GM12892 (cell line): ENCODE measurements around the gene RTN4.

ENCODE experiments used
- DNase-seq: peaks from one replicate; pipeline ENCODE4 v3.0.0; 2011; ENCODE audit not compliant: insufficient read length
- FAIRE-seq: peaks from 2 replicates; lab custom pipeline; 2011; peaks lifted over from hg19 to GRCh38; lab: Jason Lieb, UNC
- POLR2A ChIP-seq: IDR thresholded peaks from 2 replicates; pipeline ENCODE4 v1.6.1; 2011; ENCODE audit warnings: low read depth, low read length, control low read depth
- POLR2AphosphoS5 ChIP-seq: IDR thresholded peaks from 2 replicates; pipeline ENCODE4 v1.6.1; 2011; ENCODE audit warnings: low read depth, low read length, control low read depth
- TAF1 ChIP-seq: IDR thresholded peaks from 2 replicates; pipeline ENCODE4 v1.6.1; 2011; ENCODE audit warnings: low read depth, mild to moderate bottlenecking, control low read depth, low read length, borderline replicate concordance

The RTN4 gene

DNA sequence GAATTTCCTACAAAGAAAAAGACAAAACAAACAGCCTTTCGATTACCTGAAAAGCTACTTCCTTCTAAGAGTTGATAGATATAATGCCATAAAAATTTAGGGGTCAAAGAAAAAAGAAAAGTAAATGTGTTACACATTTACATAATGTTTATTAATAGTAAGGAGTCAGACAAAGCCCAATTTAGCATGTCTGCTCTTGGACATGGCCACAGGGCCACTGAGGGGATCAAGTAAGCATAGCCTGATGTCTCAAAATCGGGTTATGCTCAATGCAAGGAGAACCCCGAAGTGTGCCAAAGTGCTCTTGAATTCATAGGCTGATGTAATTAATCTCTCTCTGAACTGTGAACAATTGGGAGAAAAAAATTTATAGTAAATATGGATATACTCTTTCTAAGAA, 61.6 kb downstream of the RTN4 start:
- DNase-seq (no peak), FAIRE-seq (no peak)
- no peak for TF ChIP-seq POLR2AphosphoS5

DNA sequence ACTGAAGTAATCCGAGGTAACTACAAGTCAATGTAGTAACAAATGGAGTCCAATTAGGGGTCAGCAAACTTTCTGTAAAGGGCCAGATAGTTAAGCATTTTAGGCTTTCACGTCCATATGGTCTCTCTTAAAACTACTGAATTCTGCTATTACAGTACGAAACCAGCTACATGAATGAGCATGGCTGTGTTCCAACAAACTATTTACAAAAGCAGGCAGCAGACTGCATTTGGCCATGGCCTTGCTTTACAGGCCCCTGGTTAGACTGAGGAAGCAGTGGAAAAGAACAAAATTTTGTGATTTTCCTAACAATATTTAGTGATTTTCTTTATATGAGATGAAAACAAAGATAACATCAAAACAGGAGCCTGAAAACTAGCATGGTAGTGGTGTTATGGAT, 64.0 kb downstream of the RTN4 start:
- TF ChIP-seq TAF1, result no peak
- no peak for TF ChIP-seq POLR2A
- no peak for TF ChIP-seq POLR2AphosphoS5
- no peak for DNase-seq
- FAIRE-seq, result no peak

DNA sequence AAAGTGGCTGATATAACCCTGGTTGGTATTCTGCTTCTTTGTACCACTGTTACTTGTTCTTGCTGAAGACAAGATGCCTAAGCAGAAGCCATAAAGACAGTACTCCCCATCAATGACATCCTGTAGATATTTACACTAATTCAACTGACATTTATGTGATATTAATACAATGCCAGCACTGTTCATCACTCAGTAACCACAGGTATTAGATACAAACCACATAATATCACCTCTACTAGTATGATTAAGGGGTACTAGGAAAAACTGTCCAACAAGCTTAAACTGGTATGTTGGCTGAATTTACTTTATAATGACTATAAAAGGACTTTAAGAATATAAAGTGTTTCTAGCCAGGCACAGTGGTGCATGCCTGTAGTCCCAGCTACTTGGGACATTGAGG, 65.8 kb downstream of the RTN4 start:
- FAIRE-seq, result no peak
- DNase-seq, result no peak
- TF ChIP-seq POLR2AphosphoS5, result no peak
- no peak for TF ChIP-seq TAF1
- no peak for TF ChIP-seq POLR2A

DNA sequence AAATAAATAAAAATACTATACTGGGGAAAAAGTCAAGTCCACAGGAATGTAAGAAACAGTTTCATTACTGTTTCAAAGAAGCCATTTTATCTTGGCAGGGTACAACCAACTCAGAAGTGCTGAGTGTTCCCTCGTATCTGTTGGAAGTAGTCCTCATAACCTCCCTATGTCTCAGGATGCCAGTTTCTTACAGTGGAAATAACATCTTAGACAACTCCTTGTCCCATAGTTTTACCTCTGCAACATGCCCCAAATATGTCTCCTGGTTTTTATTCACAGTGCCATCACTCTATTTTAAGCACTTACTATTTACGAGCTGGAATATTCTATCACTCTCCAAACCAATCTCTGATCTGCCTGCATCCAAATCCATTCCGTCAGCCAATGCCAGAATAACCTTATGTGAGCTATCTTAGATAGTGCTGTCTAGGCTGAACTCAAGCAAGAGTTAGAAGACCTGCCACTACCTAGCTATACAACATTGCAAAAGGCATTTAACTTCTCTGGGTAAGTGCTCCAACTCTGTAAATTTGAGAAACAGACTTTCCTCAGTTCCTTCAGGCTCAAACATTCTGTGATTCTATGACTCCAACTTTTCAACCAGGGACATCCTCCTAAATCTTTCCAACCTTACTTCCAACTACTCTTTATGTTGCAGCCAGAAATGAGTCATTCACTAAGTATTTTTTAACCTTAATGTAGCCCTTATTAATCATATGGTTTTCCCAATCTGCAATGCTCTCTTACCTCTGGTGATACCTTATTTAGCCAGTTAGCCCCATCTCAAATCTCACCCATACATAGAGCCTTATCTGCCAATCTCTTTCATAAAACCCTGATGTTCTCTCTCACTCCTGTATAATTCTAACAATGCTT, 66.7 kb downstream of the RTN4 start:
- DNase-seq, result no peak
- TF ChIP-seq POLR2AphosphoS5, result no peak
- TF ChIP-seq POLR2A, result no peak
- no peak for TF ChIP-seq TAF1
- no peak for FAIRE-seq

DNA sequence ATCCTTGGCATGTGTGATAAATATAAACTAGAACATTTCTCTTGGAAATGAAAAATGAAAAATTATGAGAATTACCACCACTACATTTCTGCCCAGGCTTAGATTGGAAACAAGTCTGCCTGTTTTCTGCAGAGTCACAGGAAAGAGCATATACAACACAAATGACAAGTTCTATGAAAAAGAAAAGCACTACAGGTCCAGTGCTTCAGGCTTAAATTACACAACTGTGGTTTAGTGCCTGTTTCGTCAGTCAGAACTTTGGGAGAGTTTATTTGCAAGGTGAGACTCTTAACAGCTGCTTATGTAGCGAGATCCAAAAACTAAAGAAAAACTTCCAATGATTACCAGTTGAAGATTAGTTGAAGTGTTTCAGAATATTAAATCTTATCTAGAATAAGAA, 68.9 kb downstream of the RTN4 start:
- no peak for FAIRE-seq
- TF ChIP-seq TAF1 (no peak), POLR2AphosphoS5 (no peak), POLR2A (no peak)
- DNase-seq, result no peak

DNA sequence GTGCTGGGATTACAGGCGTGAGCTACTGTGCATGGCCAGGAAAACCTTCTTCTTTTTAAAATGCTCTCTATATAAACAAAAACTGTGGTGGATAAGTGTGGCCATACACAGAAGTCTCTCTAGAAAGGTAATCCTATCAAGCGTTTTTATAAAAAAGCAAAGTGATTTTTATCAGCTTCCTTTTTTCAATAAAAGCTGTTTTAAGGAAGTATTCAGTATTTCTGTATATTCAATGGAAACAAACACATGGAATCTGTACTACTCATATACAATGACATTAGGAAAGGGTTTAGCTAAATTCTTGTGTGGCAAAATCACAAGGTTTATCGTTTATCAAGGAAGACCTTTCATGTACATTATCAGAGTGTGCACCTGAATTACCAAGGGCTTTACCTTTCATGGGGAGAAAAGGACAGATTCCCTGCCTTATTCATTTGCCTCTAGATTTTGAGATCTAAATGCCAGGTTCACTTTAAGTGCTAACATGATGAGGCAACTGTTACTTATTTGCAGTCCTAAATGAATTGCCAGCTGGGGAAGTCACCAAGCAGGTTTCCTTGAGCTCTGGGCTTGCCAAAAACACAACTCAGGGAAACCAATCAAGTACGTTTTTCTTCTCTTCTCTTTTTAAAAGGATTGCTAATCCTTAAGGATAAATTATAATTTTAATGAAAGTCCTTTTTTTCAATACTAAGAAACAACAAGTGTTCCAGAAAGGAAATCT, 70.8 kb downstream of the RTN4 start:
- DNase-seq, result no peak
- no peak for FAIRE-seq

DNA sequence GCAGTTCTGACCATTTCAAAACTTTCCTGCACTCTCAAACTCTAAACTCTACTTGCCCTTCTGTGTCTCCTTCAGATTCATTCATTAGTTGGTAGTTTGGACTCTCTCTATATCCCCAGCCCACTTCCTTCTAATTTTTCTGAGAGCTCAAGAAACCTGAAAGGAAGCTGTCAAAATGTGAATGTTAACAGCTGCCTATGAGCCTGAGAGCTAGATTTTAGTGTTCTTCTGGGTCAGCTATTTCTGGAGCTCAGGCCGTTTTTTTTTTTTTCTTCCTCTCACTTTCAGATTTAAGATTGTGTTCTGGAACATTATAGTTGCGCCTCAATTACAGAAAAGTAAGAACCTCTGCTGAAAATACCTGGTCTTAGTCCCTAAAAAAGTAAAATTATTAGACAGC, 73.1 kb downstream of the RTN4 start:
- DNase-seq, result no peak
- FAIRE-seq, result peak; percentile 38
- TF ChIP-seq TAF1 (no peak), POLR2A (no peak), POLR2AphosphoS5 (no peak)

More for the DNA sequence above, 70.8 kb downstream of the RTN4 start:
- TF ChIP-seq POLR2A (no peak), POLR2AphosphoS5 (no peak), TAF1 (no peak)

DNA sequence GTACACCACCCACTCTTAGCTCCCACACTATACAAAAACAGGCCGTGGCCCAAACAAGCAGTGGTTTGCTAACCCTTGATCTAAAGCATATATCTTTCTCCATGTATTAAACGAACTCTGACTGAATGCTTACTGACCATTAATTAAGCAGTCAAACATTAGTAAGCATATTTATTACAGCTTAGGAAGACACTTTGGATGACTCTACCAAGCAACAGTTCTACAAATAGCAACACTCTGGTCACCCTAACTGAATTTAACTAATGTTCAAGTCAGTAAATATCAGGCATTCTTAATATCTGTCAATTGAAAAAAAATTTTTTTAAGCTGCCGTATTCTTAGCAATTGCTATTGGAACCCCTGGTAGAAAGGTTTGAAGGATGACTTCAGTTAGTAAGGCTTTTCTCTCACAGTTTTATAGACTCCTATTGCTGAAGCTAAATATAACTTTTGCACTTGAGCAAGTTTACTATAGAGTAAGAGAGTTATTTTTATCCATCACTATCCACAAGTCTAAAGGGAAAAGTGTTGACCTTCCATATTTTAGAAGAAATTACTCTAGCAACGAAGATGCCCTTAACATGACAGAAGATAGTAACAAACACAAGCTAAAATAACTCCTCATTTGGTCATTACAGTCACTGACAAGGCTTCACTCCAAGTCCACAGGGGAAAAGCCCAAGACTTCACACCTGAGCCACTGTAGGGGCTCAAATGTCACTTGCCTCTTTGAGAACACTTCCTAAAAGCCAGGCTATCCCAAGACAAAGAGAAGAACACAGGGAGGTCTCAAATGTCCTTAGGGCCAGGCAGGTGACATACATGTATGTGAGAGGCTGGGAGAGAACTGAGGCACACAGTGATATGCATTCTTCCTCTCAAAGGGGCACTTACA, 74.4 kb downstream of the RTN4 start:
- DNase-seq (no peak), FAIRE-seq (no peak)
- TF ChIP-seq POLR2A, result no peak
- no peak for TF ChIP-seq POLR2AphosphoS5
- TF ChIP-seq TAF1, result no peak

DNA sequence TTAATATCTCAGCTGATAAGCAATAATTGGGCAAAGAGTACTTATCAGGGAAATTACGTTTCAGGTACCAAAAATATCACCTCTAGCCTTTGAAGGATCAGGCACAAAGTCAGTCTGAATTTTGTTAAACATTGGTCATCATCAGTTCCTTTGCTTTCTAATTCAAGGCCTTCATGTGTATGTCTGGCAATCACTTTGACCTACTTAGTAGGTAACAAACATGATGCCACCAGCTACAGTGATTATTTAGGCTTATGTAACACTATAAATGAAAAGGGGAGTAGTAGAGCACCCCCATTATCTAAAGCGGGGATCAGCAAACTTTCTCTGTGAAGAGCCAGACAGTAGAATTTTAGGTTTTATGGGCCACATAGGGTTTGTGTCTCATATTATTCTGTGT, 75.1 kb downstream of the RTN4 start:
- FAIRE-seq (no peak), DNase-seq (no peak)
- no peak for TF ChIP-seq POLR2AphosphoS5

DNA sequence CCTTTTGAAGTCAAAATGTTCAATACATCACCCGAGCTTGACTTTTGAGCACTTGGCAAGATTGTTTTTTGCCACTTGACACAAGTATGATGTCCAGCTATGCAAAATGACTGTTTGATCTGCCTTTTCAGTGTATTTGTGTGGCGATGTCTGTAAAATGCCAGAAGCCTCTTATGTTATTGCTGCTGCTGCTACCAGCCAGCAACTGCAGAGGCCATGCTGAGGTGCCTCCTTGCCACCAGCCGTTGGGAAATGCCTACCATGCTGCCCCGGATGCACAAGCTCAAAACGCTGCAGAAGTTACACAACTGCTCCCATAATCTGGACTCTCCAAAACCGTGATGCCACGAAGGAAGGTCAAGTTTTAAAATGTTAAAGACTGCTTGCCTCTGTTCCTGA, 80.3 kb downstream of the RTN4 start:
- DNase-seq, result no peak
- TF ChIP-seq POLR2AphosphoS5 (no peak), TAF1 (no peak), POLR2A (no peak)
- no peak for FAIRE-seq

DNA sequence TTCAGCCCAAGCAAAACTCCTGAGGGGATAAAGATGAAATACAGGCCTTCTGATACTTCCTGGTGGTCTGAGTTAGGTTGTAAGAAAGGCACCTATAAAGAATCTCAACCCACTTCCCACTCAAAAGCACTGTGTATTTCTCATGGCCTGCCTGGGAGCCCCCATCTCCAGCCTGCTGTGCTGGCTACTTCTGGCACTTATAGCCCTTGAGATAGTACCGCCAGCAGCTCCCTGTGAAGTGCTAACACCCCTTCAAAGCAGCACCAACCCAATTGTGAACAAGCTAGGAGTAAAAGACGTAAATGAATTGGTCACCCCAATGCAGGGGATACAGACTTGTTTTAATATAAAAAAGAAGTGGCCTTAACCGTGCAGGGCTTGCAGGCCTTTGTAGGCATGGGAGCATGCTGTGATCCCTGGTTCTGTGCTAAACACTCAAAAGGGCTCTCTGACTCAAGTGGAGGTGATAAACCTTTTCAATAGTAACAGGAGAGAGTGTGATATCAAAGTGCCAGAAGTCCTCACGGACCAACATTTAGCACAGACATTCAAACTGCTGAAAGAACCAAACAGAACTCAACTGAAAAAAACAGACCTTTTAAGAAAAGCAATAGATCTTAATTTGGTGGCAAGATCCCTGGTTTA, 80.8 kb downstream of the RTN4 start:
- TF ChIP-seq TAF1 (no peak), POLR2A (no peak; the same call in 1 of the 2 replicates), POLR2AphosphoS5 (no peak)
- no peak for DNase-seq
- no peak for FAIRE-seq
